PC-9 (cell line): Measurements from ENCODE around the gene ZNF180.

Experiments
- CTCF ChIP-seq: fragments of 200-600 bp; sonication (generic); conservative IDR thresholded peaks from 2 replicates; pipeline ENCODE4 v1.6.1; 2017; ENCODE audit warnings: mixed run types, antibody characterized with exemption, mild to moderate bottlenecking, moderate library complexity
- EZH2 ChIP-seq: fragments of 200-600 bp; sonication (generic); IDR thresholded peaks from 2 replicates; pipeline ENCODE4 v1.8.0; 2017; ENCODE audit warnings: antibody characterized with exemption, low read depth

GRCh38 chr19:44499962-44500949 is at the start of gene ZNF180:
- TF ChIP-seq CTCF (peak; percentile 83), EZH2 (no peak)
